HEK293 (cell line): ENCODE results near the gene PYCR2.
A peak's percentile ranks its signal among the peaks of the same experiment; 100 is the strongest.

Source experiments
- CTCF ChIA-PET: fragments of 350-600 bp; formaldehyde crosslinking; extraction: SDS; loops from one replicate; lab custom pipeline; 2021; ENCODE audit warnings: antibody characterized with exemption; lab: Yijun Ruan, JAX
- POLR2A ChIA-PET: fragments of 300-600 bp; formaldehyde crosslinking; extraction: SDS; loops from one replicate; lab custom pipeline; 2020; ENCODE audit warnings: antibody characterized with exemption, inconsistent platforms; lab: Yijun Ruan, JAX
- H3K27ac ChIP-seq: fragments of 200-500 bp; sonication (Bioruptor generic); 2 replicates; pipeline ENCODE4 v1.5.1; 2014; ENCODE audit warnings: low read depth, low read length, control low read depth, inconsistent platforms; ENCODE audit errors: extremely low read depth
- H3K36me3 ChIP-seq, 2 experiments: fragments of 200-500 bp in 1 of 2; sonication (Bioruptor generic) in 1 of 2; 1 replicate in 1 of 2; 2 replicates in 1 of 2; pipeline ENCODE4 v1.5.1; 2014 to 2017; ENCODE audit warnings: inconsistent platforms in 2 of 2, low read length in 2 of 2; ENCODE audit not compliant: control insufficient read depth in 2 of 2, insufficient read depth in 1 of 2
- H3K4me1 ChIP-seq: fragments of 200-500 bp; sonication (Bioruptor generic); 2 replicates; pipeline ENCODE4 v1.5.1; 2014; ENCODE audit warnings: mild to moderate bottlenecking, low read length, inconsistent platforms; ENCODE audit not compliant: control insufficient read depth, insufficient read depth
- H3K4me3 ChIP-seq: 2 replicates; pipeline ENCODE4 v1.5.1; 2011; ENCODE audit warnings: low read depth, mild to moderate bottlenecking, control low read depth, low read length, moderate library complexity
- H3K9me3 ChIP-seq: fragments of 200-500 bp; sonication (Bioruptor generic); 2 replicates; pipeline ENCODE4 v1.5.1; 2014; ENCODE audit warnings: low read depth, low read length, inconsistent platforms; ENCODE audit not compliant: control insufficient read depth, insufficient read depth
- GLI4 ChIP-seq: fragments of 450-650 bp; formaldehyde crosslinking; IDR thresholded peaks from 2 replicates; pipeline ENCODE4 v1.5.1; 2016; ENCODE audit warnings: missing biosample characterization, missing genetic modification characterization
- GLIS2 ChIP-seq: fragments of 450-650 bp; formaldehyde crosslinking; IDR thresholded peaks from 2 replicates; pipeline ENCODE4 v1.5.1; 2016; ENCODE audit warnings: missing biosample characterization, missing genetic modification characterization
- PRDM4 ChIP-seq: fragments of 450-650 bp; formaldehyde crosslinking; IDR thresholded peaks from 2 replicates; pipeline ENCODE4 v1.5.1; 2017; ENCODE audit warnings: missing biosample characterization, missing genetic modification characterization
- SP3 ChIP-seq: fragments of 450-650 bp; formaldehyde crosslinking; IDR thresholded peaks from 2 replicates; pipeline ENCODE4 v1.5.1; 2016; ENCODE audit warnings: missing biosample characterization, missing genetic modification characterization
- WT1 ChIP-seq: fragments of 450-650 bp; formaldehyde crosslinking; IDR thresholded peaks from 2 replicates; pipeline ENCODE4 v1.5.1; 2016; ENCODE audit warnings: missing biosample characterization, missing genetic modification characterization
- ZIC2 ChIP-seq: fragments of 450-650 bp; formaldehyde crosslinking; IDR thresholded peaks from 2 replicates; pipeline ENCODE4 v1.5.1; 2016; ENCODE audit warnings: missing biosample characterization, missing genetic modification characterization
- ZNF175 ChIP-seq: fragments of 450-650 bp; formaldehyde crosslinking; IDR thresholded peaks from 2 replicates; pipeline ENCODE4 v1.5.1; 2016; ENCODE audit warnings: missing biosample characterization, missing genetic modification characterization
- ZNF2 ChIP-seq: fragments of 450-650 bp; formaldehyde crosslinking; IDR thresholded peaks from 2 replicates; pipeline ENCODE4 v1.5.1; 2016; ENCODE audit warnings: missing biosample characterization, missing genetic modification characterization
- ZNF24 ChIP-seq: fragments of 450-650 bp; formaldehyde crosslinking; IDR thresholded peaks from 2 replicates; pipeline ENCODE4 v1.5.1; 2016; ENCODE audit warnings: missing biosample characterization, missing genetic modification characterization
- ZNF335 ChIP-seq: fragments of 450-650 bp; formaldehyde crosslinking; conservative IDR thresholded peaks from 2 replicates; pipeline ENCODE4 v1.5.1; 2016; ENCODE audit warnings: missing biosample characterization, missing genetic modification characterization
- ZNF391 ChIP-seq: fragments of 450-650 bp; formaldehyde crosslinking; IDR thresholded peaks from 2 replicates; pipeline ENCODE4 v1.5.1; 2016; ENCODE audit warnings: low read depth, missing biosample characterization, missing genetic modification characterization, borderline replicate concordance
- ZNF639 ChIP-seq: fragments of 450-650 bp; formaldehyde crosslinking; IDR thresholded peaks from 2 replicates; pipeline ENCODE4 v1.5.1; 2016; ENCODE audit warnings: missing biosample characterization, missing genetic modification characterization
- ZNF658 ChIP-seq: fragments of 450-650 bp; formaldehyde crosslinking; IDR thresholded peaks from 2 replicates; pipeline ENCODE4; 2016; ENCODE audit warnings: missing biosample characterization, missing genetic modification characterization
- ZNF677 ChIP-seq: fragments of 450-650 bp; IDR thresholded peaks from 2 replicates; pipeline ENCODE4 v1.5.0; 2018; ENCODE audit warnings: missing biosample characterization, mild to moderate bottlenecking, missing genetic modification characterization, moderate library complexity
- ZNF704 ChIP-seq: fragments of 450-650 bp; formaldehyde crosslinking; IDR thresholded peaks from 2 replicates; pipeline ENCODE4 v1.5.1; 2016; ENCODE audit warnings: missing biosample characterization, missing genetic modification characterization

The PYCR2 gene

GRCh38 chr1:225945564-225945963 is 21.5 kb upstream of the PYCR2 start:
- H3K36me3 ChIP-seq: no peaks in the 10 kb centered on the region
- CTCF ChIA-PET: interaction anchor here (1.0 to 1.2 kb wide), 2 partner anchors 16 to 33 kb away, joined by 3 to 4 read pairs; no protein-coding TSS in a partner anchor
- no peaks in the 10 kb centered on the region for H3K4me1 ChIP-seq
- TF ChIP-seq ZNF335 (tag by site-specific recombination) (0 out of 2 replicates have a peak, but pooled peaks have one; percentile 44), ZNF391 (tag by site-specific recombination) (no peak)
- TF ChIP-seq, all 188 proteins: peak for 1
- H3K4me3 ChIP-seq: no peak overlapping the region
- no peaks in the 10 kb centered on the region for H3K9me3 ChIP-seq
- POLR2A ChIA-PET: interaction anchor here (0.6 kb wide), 1 partner anchor 63 kb away, joined by 4 read pairs; no protein-coding TSS in a partner anchor
- no peak overlapping the region for H3K27ac ChIP-seq

DNA sequence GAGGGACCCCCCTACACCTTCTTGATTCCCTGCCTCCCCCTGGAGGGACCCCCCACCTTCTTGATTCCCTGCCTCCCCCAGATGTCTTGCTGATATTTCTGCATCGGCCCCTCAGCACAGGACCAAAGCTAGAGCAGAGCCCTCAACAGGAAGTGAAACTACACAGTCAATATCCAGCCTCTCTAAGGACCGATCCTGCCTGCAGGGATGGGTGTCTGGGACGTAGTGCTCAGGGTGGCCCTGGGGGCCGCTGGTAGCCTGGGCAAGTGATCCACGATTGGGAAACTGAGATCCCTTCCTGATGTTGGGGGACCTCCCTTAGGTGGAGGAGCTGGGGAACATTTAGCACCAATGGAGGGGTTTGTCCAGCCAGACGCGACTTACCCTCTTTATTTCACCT is 20.9 kb upstream of the PYCR2 start:
- Histone ChIP-seq H3K36me3 (no peaks in the 10 kb centered on the region), H3K4me1 (no peaks in the 10 kb centered on the region), H3K9me3 (no peaks in the 10 kb centered on the region), H3K27ac (no peak overlapping the region), H3K4me3 (no peak overlapping the region)
- ChIA-PET CTCF (interaction anchor here (1.0 to 1.2 kb wide), 2 partner anchors 17 to 41 kb away, joined by 3 to 4 read pairs; no protein-coding TSS in a partner anchor), POLR2A (interaction anchor here (0.6 kb wide), 3 partner anchors 62 to 293 kb away, joined by 3 to 8 read pairs (median 4); no protein-coding TSS in a partner anchor)
- TF ChIP-seq WT1 (no peak), SP3 (tag by site-specific recombination) (no peak), ZNF2 (no peak), ZNF658 (tag by site-specific recombination) (no peak), GLIS2 (tag by site-specific recombination) (peak; percentile 10; the same call in 1 of the 2 replicates), ZNF677 (no peak), ZNF24 (tag by site-specific recombination) (no peak)

DNA sequence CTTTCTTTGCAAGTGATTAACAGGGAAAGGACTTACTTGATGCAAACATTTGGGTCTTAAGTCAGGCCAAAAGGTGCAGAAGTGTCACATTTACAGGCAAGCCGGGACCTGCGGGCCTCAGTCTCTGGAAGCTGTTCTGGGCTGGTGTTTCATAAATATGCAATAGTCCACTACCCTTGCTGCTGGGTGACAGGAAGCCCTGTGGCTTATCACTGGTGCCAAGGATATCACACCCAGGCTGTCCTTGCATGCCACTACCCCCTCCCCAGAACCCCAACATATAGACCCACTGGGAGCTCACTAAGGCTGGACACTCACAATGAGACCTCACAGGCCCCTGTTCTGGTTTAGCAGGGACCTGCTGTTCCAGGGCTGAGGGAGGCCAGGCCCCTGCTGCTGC is 20.3 kb upstream of the PYCR2 start:
- Histone ChIP-seq H3K9me3 (no peaks in the 10 kb centered on the region), H3K4me1 (no peaks in the 10 kb centered on the region), H3K36me3 (no peaks in the 10 kb centered on the region), H3K4me3 (no peak overlapping the region), H3K27ac (no peak overlapping the region)
- TF ChIP-seq ZNF2 (no peak), ZNF704 (no peak), GLI4 (no peak), PRDM4 (tag by site-specific recombination) (no peak), ZIC2 (tag by site-specific recombination) (peak; percentile 87), ZNF639 (no peak), ZNF175 (tag by site-specific recombination) (no peak)
- ChIA-PET POLR2A (interaction anchor here (0.6 to 0.9 kb wide), 3 partner anchors 18 to 292 kb away, joined by 3 to 8 read pairs (median 3); no protein-coding TSS in a partner anchor), CTCF (interaction anchor here (1.0 to 1.2 kb wide), 2 partner anchors 18 to 42 kb away, joined by 3 to 4 read pairs; no protein-coding TSS in a partner anchor)
